ENCODE data around the gene ADAMTS14.

DNA sequence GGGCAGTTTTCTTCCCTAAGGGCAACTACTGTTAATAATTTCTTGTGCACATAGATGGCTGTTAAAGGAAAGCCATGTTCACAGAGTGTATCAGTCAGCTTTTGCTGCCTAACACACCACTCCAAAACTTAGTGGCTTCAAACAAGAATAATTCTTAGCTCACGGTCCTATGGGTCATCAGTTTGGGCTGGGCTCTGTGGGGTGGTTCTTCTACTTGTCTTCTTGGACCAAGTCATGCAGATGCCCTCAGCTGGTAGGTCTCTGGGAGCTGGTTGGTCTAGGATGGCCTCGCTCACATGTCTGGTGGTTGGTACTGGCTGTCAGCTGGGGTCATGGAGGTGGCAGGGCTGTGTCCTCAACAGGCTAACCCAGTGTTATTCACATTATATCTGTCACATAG is 73.2 kb downstream of the ADAMTS14 start:
- TF ChIP-seq, protein P1, sequence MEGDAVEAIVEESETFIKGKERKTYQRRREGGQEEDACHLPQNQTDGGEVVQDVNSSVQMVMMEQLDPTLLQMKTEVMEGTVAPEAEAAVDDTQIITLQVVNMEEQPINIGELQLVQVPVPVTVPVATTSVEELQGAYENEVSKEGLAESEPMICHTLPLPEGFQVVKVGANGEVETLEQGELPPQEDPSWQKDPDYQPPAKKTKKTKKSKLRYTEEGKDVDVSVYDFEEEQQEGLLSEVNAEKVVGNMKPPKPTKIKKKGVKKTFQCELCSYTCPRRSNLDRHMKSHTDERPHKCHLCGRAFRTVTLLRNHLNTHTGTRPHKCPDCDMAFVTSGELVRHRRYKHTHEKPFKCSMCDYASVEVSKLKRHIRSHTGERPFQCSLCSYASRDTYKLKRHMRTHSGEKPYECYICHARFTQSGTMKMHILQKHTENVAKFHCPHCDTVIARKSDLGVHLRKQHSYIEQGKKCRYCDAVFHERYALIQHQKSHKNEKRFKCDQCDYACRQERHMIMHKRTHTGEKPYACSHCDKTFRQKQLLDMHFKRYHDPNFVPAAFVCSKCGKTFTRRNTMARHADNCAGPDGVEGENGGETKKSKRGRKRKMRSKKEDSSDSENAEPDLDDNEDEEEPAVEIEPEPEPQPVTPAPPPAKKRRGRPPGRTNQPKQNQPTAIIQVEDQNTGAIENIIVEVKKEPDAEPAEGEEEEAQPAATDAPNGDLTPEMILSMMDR (optimal IDR thresholded peaks at IDR 0.05 in 1 of 3, IDR thresholded peaks at IDR 0.05 in 1 of 3, conservative IDR thresholded peaks at IDR 0.05 in 1 of 3; ENCODE audit: extremely low read depth in 1 of 3, insufficient read depth in 2 of 3, low read length in 3 of 3), result no peak
- TF ChIP-seq EZH2 (IDR thresholded peaks at IDR 0.05; ENCODE audit: low read length), result no peak
